DMS53 (cell line): ENCODE measurements around the gene FXYD5.

ENCODE experiments used
- DNase-seq: peaks from one replicate; lab custom pipeline; 2025; lab: John Stamatoyannopoulos, UW

The FXYD5 gene

DNA sequence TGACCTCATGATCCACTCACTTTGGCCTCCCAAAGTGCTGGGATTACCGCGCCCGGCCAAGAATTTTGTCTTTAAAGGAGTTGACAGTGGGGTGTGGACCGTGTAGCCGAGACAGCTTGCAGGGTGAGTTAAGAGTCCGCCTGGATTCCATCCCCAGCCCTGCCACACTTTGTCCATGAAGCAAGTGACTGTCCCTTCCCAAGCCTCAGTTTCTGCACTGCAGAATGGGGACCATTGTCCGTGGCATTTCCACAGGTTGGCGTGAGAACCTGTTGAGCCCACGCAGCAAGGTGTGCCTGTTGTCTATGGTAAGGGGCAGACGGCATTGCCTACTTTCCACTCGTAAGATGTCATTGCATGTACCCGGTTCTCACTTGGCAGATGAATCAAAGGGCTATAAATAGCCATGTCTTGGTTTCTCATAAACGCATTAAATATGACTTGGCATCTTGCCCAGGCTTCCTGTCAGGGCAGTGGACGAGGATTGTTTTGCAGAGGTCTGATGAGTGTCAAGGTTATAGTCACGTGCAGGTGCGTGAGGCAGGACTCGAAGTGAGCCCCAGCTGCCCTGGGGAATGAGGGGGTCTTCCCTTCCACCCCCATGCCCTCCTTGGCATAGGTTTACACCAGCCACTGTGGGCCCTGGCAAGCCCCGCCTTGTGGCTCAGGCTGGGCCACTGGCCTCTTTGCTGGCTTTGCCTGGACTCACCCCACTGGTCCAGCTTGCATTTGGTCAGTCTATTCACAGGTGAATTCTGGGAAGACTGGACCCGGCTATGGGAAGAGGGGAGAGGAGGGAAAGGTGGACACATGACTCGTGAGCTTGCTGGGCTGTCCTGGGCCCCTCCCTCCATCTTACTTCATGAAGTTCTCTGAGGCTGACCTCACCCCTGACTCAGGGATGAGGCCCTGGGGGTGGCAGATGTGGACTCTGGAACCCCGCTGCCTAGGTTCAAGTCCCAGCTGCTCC, 59.4 kb downstream of the FXYD5 start:
- peak; percentile 99 for DNase-seq

DNA sequence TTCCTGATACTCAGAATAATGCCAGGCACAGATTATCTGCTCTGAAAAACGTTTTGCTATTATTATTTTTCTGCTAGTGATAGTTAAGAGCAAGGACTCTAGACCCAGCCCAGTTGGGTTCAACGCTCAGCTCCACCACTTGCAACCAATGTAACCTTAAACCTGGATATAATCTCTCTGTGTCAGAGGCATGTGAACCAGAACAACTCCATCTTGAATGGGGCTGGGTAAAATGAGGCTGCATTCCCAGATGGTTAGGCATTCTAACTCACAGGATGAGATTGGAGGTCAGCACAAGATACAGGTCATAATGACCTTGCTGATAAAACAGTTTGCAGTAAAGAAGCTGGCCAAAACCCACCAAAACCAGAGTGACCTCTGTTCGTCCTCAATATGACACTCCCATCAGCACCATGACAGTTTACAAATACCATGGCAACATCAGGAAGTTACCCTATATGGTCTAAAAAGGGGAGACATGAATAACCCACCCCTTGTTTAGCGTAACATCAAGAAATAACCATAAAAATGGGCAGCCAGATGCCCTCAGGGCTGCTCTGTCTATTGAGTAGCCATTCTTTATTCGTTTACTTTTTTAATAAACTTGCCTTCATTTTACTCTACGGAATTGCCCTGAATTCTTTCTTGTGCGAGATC, 60.4 kb downstream of the FXYD5 start:
- DNase-seq, result no peak

DNA sequence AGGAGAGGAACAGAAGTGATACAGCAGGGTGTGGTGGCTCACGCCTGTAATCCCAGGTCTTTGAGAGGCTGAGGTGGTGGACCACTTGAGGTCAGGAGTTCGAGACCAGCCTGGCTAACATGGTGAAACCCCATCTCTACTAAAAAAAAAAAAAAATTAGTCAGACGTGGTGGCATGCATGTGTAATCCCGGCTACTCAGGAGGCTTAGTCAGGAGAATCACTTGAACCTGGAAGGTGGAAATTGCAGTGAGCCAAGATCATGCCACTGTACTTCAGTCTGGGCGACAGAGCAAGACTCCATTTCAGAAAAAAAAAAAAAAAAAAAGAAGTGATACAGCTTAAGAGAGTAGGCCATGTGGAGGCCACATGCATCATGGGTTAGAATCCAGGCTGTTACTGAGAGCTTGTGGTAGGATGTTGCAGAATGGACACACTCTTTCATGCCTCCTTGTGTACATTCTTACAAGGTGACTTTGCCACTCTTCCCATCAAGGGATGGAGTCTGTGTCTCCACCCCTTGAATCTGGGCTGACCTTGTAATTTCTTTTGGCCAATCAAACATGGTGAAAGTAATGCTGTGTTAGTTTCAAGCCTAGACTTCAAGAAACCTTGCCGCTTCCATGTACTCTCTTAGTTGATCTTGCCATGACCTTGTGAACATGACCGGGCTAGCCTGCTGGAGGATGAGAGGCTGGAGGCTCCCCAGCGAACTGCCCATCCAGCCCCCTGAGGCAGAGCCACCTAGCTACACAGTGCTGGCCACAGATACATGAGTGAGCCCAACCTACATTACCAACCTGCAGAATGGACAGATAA, 61.7 kb downstream of the FXYD5 start:
- DNase-seq, result no peak

DNA sequence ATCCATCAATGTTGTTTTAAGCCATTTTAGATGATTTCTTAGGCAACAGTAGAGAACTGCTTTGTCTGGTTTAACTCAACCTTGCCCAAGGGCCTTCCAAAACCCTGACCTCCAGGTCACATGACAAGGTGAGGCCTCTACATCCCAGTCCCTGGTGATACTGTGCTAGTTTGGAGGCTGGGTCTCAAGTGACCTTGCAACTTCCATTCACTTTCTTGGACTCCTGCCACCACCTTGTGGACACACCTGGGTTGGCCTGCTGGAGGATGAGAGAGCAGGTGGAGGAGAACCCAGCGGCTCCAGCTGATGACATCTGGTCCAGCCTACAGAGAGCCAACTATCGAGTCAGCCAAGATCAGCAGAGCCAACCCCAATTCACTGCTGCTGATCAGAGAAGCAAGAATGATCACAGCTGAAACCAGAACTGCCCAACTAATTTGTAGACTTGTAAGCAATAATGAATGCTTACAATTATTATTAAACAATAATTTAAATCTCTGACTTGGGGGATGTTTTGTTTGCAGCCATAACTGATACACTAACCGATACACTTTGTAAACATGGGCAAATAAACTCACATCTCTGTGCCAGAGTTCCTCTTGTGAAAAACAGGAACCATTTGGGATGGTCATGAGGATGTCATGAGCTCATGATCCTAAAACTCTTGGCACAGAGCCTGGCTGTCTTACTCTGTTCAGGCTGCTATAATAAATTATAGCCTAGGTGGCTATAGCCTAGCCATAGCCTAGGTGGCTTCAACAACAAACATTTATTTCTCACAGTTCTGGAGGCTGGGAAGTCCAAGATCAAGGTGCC, 62.5 kb downstream of the FXYD5 start:
- peak; percentile 83 for DNase-seq

DNA sequence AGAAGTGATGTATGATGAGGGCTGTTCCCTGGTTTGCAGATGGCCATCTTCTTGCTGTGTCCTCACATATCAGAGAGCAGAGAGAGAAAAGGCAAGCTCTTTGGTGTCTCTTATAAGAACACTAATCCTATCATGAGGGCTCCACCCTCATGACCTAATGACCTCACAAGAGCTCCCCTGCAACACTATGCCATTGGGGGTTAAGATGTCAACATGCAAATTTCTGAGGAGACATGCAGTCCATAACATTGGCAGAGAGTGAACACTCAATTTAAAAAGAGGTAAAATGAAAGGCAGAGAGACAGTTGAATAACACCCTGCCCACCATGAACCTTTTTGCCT, 63.1 kb downstream of the FXYD5 start:
- DNase-seq, result no peak

DNA sequence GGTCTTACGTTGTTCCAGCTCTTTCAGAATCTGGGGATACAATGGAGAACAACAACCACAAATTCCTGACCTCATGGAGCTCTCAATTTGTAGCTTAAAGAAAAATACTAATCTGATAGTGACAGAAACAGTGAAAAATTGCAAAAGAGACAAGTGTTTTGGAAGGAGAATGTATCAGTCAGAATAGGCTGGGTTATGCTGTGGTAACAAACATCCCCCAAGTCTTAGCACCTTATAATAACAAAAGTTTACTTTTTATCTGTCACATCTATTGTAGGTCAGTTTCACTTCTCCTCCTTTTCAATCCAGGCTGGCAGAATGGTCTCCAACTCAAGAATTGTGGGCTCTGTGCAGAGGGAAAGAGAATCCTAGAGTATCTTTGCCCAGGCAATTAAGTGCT, 64.5 kb downstream of the FXYD5 start:
- no peak for DNase-seq
